Breast epithelium (tissue), 4 donors: ENCODE data around the gene NRXN3. TPM values are rescaled to one million over a fixed set of nuclear protein-coding genes. Genes with fewer than 3 reads are reported as not detected.

Experiments used
- DNase-seq, 2 donors: peaks; one replicate each; pipeline ENCODE4 v3.0.0-alpha.2; 2019; ENCODE audit warnings: low spot score in 2 of 2
- H3K27ac ChIP-seq, 2 donors: fragments of 200-600 bp; sonication (generic) in 1 of 2; one replicate each; pipeline ENCODE4 v1.5.1; 2016 to 2019; ENCODE audit warnings: mild to moderate bottlenecking in 1 of 2
- H3K27me3 ChIP-seq, 2 donors: fragments of 200-600 bp; sonication (generic) in 1 of 2; one replicate each; pipeline versions ENCODE4 v1.5.1 to v1.6.0; 2017 to 2019; ENCODE audit warnings: control low read depth in 1 of 2, mild to moderate bottlenecking in 1 of 2
- H3K36me3 ChIP-seq: fragments of 200-600 bp; one replicate; pipeline ENCODE4 v1.5.1; 2019
- H3K4me1 ChIP-seq, 2 donors: fragments of 200-600 bp; sonication (generic); one replicate each; pipeline ENCODE4 v1.5.1; 2016 to 2019; ENCODE audit warnings: control low read depth in 1 of 2
- H3K4me3 ChIP-seq, 3 donors: fragments of 200-600 bp; sonication (generic); 1 replicate in 2 of 3; 2 replicates in 1 of 3; pipeline ENCODE4 v1.5.1; 2016 to 2019; ENCODE audit warnings: mild to moderate bottlenecking in 3 of 3, moderate library complexity in 2 of 3
- H3K9me3 ChIP-seq, 2 donors: fragments of 200-600 bp; sonication (generic) in 1 of 2; one replicate each; pipeline ENCODE4 v1.5.1; 2016 to 2019; ENCODE audit warnings: control low read depth in 1 of 2
- CTCF ChIP-seq, 3 donors: fragments of 450-650 bp; IDR thresholded peaks; one replicate each; pipeline ENCODE4 v1.5.1; 2016 to 2017; ENCODE audit warnings: antibody characterized with exemption in 3 of 3, mild to moderate bottlenecking in 3 of 3, moderate library complexity in 3 of 3
- POLR2A ChIP-seq: fragments of 450-650 bp; IDR thresholded peaks from one replicate; pipeline ENCODE4 v1.6.1; 2016; ENCODE audit warnings: antibody characterized with exemption, mild to moderate bottlenecking, moderate library complexity
- POLR2AphosphoS5 ChIP-seq, 3 donors: sonication (generic); formaldehyde crosslinking; IDR thresholded peaks; one replicate each; pipeline ENCODE4 v1.6.1; 2017; ENCODE audit warnings: antibody characterized with exemption in 3 of 3
- intact Hi-C: fragments of 100-400 bp; cut with DNase I; formaldehyde crosslinking; loops from one replicate; pipeline ENCODE4 v1.15.1; 2023; ENCODE audit warnings: low total_unique reads
- total RNA-seq, 3 donors: library from RNA; depleted of rRNA; stranded (reverse); fragments of >200 nt; gene quantifications; one replicate each; pipeline ENCODE4 v1.1.0, GENCODE V29; 2016

NRXN3 gene
- total RNA-seq, 3 donors from 2014 or later = 2.9 to 3.6 (median 3.5) TPM

- no peak for TF ChIP-seq POLR2A
- TF ChIP-seq POLR2AphosphoS5 (IDR thresholded peaks at IDR 0.05) = no peak
- TF ChIP-seq CTCF (IDR thresholded peaks at IDR 0.05) = no peak
- Histone ChIP-seq H3K27ac (no peak overlapping the region), H3K4me1 (no peaks in the 10 kb centered on the region), H3K4me3 (no peak overlapping the region), H3K9me3 (peaks cover 2 to 13% of the 10 kb centered on the region in 2 donors), H3K36me3 (no peaks in the 10 kb centered on the region), H3K27me3 (no peaks in the 10 kb centered on the region)
- intact Hi-C loops = no loop called here
- DNase-seq = no peak
These were observed 37.2 kb downstream of the NRXN3 start for GRCh38 chr14:78207414-78207813.

GRCh38 chr14:78220273-78220672 lies 50.1 kb downstream of the NRXN3 start:
- no peaks in the 10 kb centered on the region for H3K4me1 ChIP-seq
- intact Hi-C loops = no loop called here
- H3K9me3 ChIP-seq = no peaks in the 10 kb centered on the region
- no peaks in the 10 kb centered on the region for H3K27me3 ChIP-seq
- TF ChIP-seq POLR2A (no peak), POLR2AphosphoS5 (IDR thresholded peaks at IDR 0.05) (no peak), CTCF (IDR thresholded peaks at IDR 0.05) (no peak)
- H3K36me3 ChIP-seq = no peaks in the 10 kb centered on the region
- no peak overlapping the region for H3K4me3 ChIP-seq
- H3K27ac ChIP-seq = no peak overlapping the region
- DNase-seq = no peak

- no peaks in the 10 kb centered on the region for H3K9me3 ChIP-seq
- H3K27me3 ChIP-seq = no peaks in the 10 kb centered on the region
- no peak overlapping the region for H3K27ac ChIP-seq
- DNase-seq = no peak
- H3K4me1 ChIP-seq = no peaks in the 10 kb centered on the region
- no peaks in the 10 kb centered on the region for H3K36me3 ChIP-seq
- intact Hi-C loops = no loop called here
- TF ChIP-seq POLR2A (no peak), CTCF (IDR thresholded peaks at IDR 0.05) (no peak), POLR2AphosphoS5 (IDR thresholded peaks at IDR 0.05) (no peak)
- H3K4me3 ChIP-seq = no peak overlapping the region
These were observed 52.6 kb downstream of the NRXN3 start for GRCh38 chr14:78222746-78223145.

- no peaks in the 10 kb centered on the region for H3K36me3 ChIP-seq
- H3K4me1 ChIP-seq = no peaks in the 10 kb centered on the region
- intact Hi-C loops = no loop called here
- no peak overlapping the region for H3K4me3 ChIP-seq
- TF ChIP-seq POLR2AphosphoS5 (IDR thresholded peaks at IDR 0.05) (no peak), CTCF (IDR thresholded peaks at IDR 0.05) (no peak), POLR2A (no peak)
- no peak for DNase-seq
- no peak overlapping the region for H3K27ac ChIP-seq
- peaks cover 0 to 3% of the 10 kb centered on the region in 2 donors for H3K27me3 ChIP-seq
- H3K9me3 ChIP-seq = no peaks in the 10 kb centered on the region
These were observed 57.3 kb downstream of the NRXN3 start for GRCh38 chr14:78227248-78228077.

- Histone ChIP-seq H3K4me3 (no peak overlapping the region), H3K4me1 (no peaks in the 10 kb centered on the region), H3K27me3 (peaks cover 0 to 3% of the 10 kb centered on the region in 2 donors), H3K9me3 (no peaks in the 10 kb centered on the region), H3K27ac (no peak overlapping the region), H3K36me3 (no peaks in the 10 kb centered on the region)
- DNase-seq = no peak
- TF ChIP-seq POLR2AphosphoS5 (IDR thresholded peaks at IDR 0.05) = no peak
- no peak for TF ChIP-seq POLR2A
- intact Hi-C loops = no loop called here
These were observed 58.6 kb downstream of the NRXN3 start for GRCh38 chr14:78228702-78229327.
